HG03097 (cell line): Measurements from ENCODE around the gene ENTHD1.
"Not testable (repeated sequence)": the region's sequence is repeated elsewhere in the genome, so short reads cannot be mapped to it uniquely, and the experiment has no call there.

Experiments
- ATAC-seq: cut with Tn5 transposase; IDR thresholded peaks from one replicate; pipeline ENCODE4 v1.9.1; 2021; ENCODE audit not compliant: unreplicated experiment, low FRiP score

ENTHD1 gene

GRCh38 chr22:39900306-39901227 is 7.0 kb upstream of the ENTHD1 start, which contains the start of gene GRAP2:
Gene GRAP2, plus strand, starts transcription at chr22:39901084. Its CDS starts 46,023 bp downstream, at chr22:39947107.
- ATAC-seq = peak; percentile 62

- peak; percentile 60 for ATAC-seq
Measured at GRCh38 chr22:39898997-39899396, 5.4 kb upstream of the ENTHD1 start.

- ATAC-seq = no peak
Measured at GRCh38 chr22:39897841-39898240, 4.3 kb upstream of the ENTHD1 start.

GRCh38 chr22:39896313-39896996 is 2.9 kb upstream of the ENTHD1 start:
- ATAC-seq = no peak

GRCh38 chr22:39895682-39896081 is 2.1 kb upstream of the ENTHD1 start:
- no peak for ATAC-seq

GRCh38 chr22:39894554-39895092 is 1.1 kb upstream of the ENTHD1 start:
- ATAC-seq = no peak

- not testable (repeated sequence) for ATAC-seq
Measured at GRCh38 chr22:39889924-39890323, 3.6 kb downstream of the ENTHD1 start.

- ATAC-seq = no peak
Measured at GRCh38 chr22:39883057-39883456, 10.5 kb downstream of the ENTHD1 start.

- no peak for ATAC-seq
Measured at GRCh38 chr22:39880722-39881121, 12.8 kb downstream of the ENTHD1 start.

- ATAC-seq = no peak
Measured at GRCh38 chr22:39877079-39877845, 16.3 kb downstream of the ENTHD1 start.

- ATAC-seq = not testable (repeated sequence)
Measured at GRCh38 chr22:39875176-39875885, 18.2 kb downstream of the ENTHD1 start.

- ATAC-seq = no peak
Measured at GRCh38 chr22:39873965-39874364, 19.6 kb downstream of the ENTHD1 start.

GRCh38 chr22:39872548-39872947 is 21.0 kb downstream of the ENTHD1 start:
- ATAC-seq = no peak

- no peak for ATAC-seq
Measured at GRCh38 chr22:39871008-39871798, 22.4 kb downstream of the ENTHD1 start.

- ATAC-seq = not testable (repeated sequence)
Measured at GRCh38 chr22:39869797-39870196, 23.8 kb downstream of the ENTHD1 start.

- no peak for ATAC-seq
Measured at GRCh38 chr22:39868741-39869140, 24.8 kb downstream of the ENTHD1 start.

GRCh38 chr22:39859903-39860588 is 33.5 kb downstream of the ENTHD1 start:
- ATAC-seq = no peak

GRCh38 chr22:39856588-39856987 is 37.0 kb downstream of the ENTHD1 start:
- ATAC-seq = no peak

GRCh38 chr22:39852799-39853198 is 40.8 kb downstream of the ENTHD1 start:
- ATAC-seq = no peak
